ENCODE data around the gene KIF26B.

GRCh38 chr1:245458234-245458633 lies 303.4 kb downstream of the KIF26B start:
- TF ChIP-seq CTCF (optimal IDR thresholded peaks at IDR 0.05 in 1 of 3, IDR thresholded peaks at IDR 0.05 in 1 of 3, conservative IDR thresholded peaks at IDR 0.05 in 1 of 3; ENCODE audit: extremely low read depth in 1 of 3, insufficient read depth in 2 of 3, low read length in 3 of 3) (no peak), EZH2 (IDR thresholded peaks at IDR 0.05; ENCODE audit: low read length) (no peak)
